ENCODE data around the gene TMEM33.

TMEM33 gene

DNA sequence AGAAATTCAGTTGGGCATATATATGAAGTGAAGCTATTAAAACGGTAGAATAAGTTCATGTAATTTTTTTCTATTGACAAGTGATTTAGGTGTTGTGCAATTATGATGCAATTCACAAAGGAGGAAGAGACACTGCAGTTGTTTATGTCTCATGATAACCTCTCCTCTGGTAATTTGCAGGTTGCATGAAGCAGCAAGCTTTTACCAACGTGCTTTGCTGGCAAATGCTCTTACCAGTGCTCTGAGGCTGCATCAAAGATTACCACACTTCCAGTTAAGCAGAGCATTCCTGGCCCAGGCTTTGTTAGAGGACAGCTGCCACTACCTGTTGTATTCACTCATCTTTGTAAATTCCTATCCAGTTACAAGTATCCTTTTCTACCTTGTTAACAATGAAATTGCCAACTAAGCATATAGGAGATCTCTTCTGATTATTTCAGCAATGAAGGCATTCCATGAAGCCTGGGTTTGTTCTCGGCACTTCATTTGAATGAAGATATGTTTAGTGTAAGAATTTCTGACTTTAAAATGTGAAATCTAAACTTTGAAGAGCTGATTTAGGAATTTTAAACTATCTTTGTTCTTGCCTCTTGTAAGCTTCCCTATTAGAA lies 3.9 kb downstream of the TMEM33 start:
- DNase-seq (ENCODE audit: low read depth in 2 of 2) = no peak

DNA sequence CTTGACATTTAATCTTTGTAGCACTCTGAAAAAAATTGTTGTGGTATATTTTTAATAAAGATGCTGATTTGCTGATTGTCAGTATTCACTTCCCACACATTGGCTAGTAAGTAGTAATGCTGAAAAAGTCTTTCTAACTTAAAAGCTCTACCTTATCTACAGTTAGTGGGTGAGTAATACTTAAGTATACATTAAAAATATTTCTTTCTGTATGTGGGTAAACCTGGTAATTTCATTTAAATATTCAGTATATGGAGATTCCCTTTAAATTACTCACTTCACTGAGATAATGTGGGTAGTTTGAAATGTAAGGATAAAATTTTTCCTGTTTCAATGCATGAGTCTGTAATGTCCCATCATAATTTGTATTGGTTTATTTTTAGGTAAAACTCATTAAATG lies 5.6 kb downstream of the TMEM33 start:
- DNase-seq (ENCODE audit: low read depth in 2 of 2) = no peak

DNA sequence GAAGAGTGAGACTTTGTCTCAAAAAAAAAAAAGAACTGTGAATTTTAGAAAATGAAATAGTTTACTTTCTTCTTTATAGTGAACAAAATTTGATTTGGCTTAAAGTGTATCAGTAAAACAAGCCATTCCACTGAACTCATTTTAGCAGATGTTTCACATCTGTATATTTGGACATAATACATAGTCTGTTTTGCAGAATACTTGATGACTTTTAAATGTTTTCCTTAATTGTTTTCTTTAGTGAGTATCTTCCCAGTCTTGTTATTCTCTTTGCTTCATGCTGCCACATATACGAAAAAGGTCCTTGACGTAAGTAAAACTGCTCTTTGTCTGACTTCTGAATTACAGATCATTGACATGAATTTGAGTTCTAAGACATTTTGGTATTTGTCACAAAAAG lies 8.3 kb downstream of the TMEM33 start:
- DNase-seq (ENCODE audit: low read depth in 2 of 2) = no peak

DNA sequence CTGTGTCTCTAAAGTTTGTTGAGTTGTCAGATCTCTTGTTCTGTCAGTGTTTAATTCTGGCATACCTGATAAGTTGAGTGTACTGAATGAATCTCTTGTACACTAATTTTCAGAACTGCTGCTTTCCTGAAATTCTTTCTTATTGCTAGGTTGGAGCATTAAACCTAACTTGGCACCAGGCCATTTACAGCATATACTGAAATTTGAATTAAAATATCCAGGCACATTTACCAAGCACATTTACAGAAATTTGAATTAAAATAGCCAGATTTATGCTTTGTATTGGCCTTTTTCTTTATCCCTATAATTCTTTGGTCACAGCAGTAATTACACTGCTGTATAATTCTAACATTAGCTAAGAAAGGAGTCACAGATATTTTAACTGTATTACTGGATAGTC lies 8.9 kb downstream of the TMEM33 start:
- DNase-seq (ENCODE audit: low read depth in 2 of 2) = no peak

DNA sequence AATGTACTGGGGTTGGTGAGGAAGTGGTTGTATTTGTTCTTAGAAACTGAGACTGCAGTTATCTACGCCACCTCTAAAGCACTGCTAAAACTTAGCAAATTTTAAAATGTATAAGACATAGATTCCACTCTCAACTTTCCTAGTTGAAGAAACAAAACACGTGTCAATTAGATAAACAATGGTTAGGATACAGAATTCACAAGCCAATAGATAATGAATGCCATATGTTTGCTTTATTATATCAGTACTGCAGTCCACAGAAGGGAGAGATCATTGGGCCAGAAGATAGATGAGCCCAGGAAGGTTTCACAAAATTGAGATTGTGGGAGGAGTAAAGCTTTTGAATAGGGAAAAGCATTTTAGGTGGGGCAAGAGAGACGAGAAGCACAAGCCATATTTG lies 14.3 kb downstream of the TMEM33 start:
- DNase-seq (ENCODE audit: low read depth in 2 of 2) = no peak

DNA sequence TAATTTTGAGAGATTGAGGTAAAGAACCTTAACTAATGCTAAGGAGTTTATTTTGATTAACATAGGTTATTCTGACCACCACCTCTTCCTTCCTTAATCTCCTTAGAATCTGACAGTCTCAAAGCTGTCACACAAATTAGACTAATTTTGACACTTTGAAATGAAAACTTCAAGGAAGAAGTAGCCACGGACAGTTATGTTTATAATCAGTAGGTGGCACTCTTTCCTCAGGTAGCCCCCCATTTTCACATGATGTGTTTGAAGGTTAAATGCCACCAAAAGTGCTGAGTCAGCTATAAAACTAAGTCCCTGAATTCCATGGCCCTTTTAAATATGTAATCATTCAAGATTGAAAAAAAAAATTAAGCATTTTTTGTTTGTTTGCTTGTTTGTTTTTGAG lies 22.4 kb downstream of the TMEM33 start:
- no peak for DNase-seq (ENCODE audit: low read depth in 2 of 2)

DNA sequence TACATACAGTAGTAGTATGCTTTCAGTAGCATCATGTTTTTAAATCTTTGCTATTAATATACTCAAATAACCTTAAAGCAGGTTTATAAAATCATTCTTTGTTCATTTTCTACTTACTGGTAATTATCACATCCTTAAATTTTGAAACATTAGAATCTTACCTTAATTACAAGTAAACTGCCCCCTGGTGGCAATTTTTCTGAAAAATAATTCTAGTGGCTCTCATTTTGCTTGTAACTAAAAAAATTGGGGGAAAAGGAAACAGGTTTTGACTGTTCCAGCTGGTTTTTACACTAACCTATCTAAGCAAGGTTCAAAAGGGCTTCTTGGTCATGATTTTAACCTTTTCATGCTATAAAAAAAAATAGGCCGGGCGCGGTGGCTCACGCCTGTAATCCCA lies 27.9 kb downstream of the TMEM33 start:
- DNase-seq (ENCODE audit: low read depth in 2 of 2) = no peak

DNA sequence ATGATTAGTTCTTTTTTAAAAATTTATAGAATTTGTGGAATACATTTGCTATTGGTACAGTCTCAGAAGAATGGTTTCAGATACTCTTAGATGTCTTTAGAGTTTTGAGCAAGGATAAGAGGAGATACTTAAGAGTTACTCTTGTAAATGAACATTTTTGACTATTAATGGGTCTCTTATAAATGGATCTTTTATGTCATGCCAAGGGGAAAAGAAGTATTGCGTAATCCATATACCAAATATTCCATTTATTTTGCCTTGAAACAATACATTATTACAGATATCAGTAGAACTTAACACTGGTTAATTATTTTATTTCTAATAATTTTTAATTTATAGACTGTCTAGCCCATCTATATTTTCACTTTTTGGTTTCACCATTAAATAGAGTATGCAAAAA lies 29.2 kb downstream of the TMEM33 start:
- no peak for DNase-seq (ENCODE audit: low read depth in 2 of 2)

DNA sequence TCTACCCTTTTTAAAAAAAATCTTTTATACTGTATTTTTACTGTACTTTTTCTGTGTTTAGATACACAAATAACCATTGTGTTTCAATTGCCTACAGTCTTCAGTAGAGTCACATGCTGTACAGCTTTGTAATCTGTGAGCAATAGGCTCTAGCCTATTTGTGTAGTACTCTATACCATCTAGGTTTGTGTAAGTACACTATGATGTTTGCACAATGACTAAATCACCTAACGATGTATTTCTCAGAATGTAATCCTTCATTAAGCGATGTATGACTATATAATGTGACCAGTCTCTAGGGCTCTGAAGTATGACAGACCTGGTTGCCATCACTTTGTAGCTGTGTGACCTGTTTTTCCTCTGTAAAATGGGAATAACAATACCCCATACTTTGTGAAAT lies 32.2 kb downstream of the TMEM33 start:
- no peak for DNase-seq (ENCODE audit: low read depth in 2 of 2)

DNA sequence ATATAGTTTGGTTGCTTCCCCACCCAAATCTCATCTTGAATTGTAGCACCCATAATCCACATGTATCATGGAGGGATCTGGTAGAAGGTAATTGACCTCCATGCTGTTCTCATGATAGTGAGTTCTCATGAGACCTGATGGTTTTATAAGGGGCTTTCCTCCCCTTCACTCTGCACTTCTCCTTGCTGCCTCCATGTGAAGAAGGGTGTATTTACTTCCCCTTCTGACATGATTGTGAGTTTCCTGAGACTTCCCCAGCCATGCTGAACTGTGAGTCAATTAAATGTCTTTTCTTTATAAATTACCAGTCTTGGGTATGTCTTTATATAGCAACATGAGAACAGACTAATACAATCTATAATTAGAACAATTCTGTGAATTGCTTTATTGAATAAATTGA lies 34.4 kb downstream of the TMEM33 start:
- DNase-seq (ENCODE audit: low read depth in 2 of 2) = no peak

DNA sequence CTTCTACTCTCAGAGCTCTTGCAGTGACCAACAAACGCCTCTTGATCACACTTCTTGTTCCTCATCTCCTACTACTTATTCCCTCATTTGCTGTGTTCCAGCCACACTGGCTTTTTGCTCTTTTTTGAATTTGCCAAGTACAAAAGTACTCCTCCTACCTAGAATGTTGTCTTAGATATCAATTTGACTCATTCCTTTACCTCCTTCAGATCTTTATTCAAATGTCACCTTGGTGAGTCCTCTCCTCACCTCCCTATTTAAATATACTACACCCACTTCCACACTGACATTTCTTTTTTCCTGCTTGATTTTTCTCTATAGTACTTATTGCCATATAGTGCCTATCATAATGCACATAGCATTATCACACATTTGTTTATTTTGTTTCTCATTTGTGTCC lies 40.1 kb downstream of the TMEM33 start:
- no peak for DNase-seq (ENCODE audit: low read depth in 2 of 2)

DNA sequence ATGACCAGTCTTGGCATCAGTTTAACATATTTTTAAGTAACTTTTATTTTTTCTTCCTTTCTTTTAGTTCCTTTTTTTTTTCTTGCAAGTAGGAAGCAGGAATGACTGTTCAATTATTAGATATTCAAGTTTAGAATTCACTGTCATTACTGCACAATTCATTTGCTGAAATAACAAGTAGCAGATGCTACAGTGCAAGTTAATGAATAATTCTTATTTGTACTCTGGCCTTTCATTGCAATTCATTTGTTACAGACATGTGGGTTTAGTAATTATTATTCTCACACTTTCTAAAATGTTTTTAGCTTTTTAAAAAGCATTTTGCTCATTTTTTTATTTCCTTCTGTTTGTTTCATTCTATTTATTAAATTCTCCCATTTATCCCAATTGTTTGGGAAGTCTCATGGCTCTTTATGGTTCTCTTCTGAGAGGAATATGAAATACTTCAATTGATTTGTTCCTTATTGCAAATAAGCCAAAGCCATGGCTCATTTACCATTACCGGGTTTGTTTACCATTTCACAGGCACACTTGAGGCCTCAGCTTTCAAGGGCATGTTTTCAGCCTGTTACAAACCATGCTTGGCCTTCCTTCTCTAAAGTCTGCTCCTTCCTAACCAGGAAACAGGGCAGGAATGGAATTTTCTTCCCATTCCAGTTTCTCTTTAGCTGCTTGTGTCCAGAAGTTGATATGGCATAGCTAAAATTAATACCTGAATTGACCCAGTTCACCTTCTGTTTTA lies 41.7 kb downstream of the TMEM33 start:
- no peak for DNase-seq (ENCODE audit: low read depth in 2 of 2)

DNA sequence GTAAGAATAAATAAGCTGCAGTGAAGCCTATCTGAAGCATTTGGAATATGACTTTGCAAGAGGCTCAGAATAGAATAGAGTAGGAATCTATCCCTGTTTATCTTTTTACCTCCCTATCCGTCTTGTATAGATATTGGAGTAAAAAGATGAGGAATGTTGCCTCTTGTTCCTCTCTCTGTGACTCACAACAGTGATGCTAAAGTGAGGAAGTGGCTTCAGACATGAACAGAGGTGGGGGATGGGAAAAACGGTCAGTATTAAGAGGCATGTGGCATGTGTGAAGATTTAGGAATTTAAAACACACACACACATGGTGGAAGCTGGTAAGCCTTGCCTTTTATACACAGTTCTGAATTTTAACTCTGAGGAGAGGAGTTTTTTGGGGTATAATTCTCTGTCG lies 42.5 kb downstream of the TMEM33 start:
- DNase-seq (ENCODE audit: low read depth in 2 of 2) = no peak

DNA sequence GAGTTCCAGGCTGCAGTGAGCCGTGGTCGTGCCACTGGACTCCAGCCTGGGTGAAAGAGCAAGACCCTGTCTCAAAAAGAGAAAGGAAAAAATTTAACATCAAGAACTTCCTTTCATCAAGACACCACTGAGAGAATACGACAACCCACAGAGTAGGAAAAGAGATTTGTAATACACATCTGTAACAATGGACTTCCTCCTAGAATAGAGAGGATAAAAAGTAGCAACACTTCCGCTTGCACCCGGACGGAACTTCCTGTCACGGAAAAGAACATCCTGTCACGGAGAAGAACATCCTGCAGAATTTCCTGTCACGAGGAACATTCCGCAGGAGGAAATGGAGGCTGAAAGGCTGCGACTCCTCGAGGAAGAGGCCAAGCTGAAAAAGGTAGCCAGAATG lies 46.2 kb downstream of the TMEM33 start, which contains the start of gene DCAF4L1:
Gene DCAF4L1, plus strand, starts transcription at position 301 of the 400 bp plus-strand sequence. Its CDS starts 37 bp downstream, at position 338.
- no peak for DNase-seq (ENCODE audit: low read depth in 2 of 2)

DNA sequence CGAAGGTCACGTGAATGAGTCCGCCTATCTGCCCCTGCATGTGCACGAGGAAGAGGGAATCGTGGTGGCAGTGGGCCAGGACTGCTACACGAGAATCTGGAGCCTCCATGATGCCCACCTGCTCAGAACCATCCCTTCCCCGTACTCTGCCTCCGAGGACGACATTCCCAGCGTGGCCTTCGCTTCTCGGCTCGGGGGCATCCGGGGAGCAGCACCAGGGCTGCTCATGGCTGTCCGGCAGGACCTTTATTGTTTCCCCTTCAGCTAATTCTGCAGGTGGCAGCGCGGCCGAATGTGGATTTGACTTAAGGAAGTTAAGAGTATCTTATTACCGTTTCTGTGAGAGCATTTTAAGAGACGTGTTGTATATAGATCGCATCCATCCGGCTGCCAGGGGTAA lies 47.5 kb downstream of the TMEM33 start:
- no peak for DNase-seq (ENCODE audit: low read depth in 2 of 2)

DNA sequence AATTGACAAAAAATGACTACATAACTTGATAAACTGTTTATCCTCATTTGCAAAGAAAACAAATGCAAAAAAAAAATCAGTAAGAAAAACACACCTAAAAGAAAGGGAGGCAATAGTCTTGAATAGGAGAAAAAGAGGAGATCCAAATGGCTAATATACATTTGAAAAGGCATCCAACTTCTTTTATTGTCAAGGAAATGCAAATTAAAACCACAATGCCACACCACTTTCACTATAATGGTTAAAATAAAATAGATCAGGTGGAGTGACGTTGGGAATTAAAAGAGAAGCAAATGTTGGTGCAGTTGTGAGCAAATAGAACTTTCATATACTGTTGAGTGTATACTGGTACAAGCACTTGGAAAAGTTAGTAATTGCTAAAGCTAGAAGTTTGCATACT lies 49.9 kb downstream of the TMEM33 start:
- DNase-seq (ENCODE audit: low read depth in 2 of 2) = no peak

DNA sequence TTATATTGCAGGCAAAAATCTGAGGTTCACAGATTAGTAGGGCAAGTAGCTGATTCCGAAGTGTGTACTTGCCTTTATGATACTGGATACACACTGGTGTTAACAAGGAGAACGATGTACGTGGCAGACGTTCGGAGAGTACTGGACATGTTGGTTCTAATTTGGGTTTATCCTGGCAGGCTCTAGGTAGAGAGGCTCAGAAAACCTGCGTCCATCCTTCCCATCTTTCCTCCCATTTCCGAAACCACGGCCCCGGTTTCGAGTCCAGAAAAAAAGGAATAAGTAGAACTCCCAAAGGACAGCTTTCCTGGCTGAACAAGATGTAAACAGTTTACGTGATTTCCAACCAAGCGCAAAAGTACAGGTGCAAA lies 54.8 kb downstream of the TMEM33 start:
- DNase-seq (ENCODE audit: low read depth in 2 of 2) = no peak

DNA sequence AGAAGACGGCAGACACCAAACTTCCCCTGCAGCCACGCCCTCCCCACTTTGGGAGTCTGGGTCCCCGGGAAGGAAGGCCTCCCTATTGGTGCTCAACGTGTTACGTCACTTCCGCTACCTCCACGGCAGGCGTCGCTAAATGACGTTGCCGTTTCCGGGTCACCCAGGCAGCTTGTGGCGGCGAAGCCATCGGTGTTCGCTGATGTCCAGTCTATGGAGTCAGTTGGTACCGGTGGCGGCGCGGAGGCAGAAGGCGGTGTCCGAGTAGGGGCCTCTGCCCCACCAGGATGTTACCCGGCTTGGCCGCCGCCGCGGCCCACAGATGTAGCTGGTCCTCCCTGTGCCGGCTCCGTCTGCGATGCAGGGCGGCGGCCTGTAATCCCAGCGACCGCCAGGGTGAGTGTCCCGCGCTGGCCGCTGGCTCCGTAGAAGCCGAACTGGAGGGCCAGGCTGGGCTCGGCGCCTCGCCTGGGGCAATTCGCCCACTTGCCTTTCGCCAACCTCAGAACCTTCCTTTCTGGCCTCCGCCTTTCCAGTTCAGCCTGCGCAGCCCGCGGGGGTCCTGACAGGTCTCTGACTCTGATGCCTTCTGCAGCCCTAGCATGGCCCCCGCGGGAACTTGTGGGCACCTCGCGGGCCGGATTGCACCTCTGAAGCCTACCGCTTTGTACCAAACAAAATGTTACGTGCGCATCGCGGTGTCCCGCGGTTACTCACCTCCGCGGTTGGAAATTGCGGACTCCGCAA lies 55.3 kb downstream of the TMEM33 start, which contains the start of gene SLC30A9:
Gene SLC30A9, plus strand, starts transcription at position 166 of the 747 bp plus-strand sequence. Its CDS starts 122 bp downstream, at position 288.
- peak; percentile 83 to 85 for DNase-seq (ENCODE audit: low read depth in 2 of 2)

DNA sequence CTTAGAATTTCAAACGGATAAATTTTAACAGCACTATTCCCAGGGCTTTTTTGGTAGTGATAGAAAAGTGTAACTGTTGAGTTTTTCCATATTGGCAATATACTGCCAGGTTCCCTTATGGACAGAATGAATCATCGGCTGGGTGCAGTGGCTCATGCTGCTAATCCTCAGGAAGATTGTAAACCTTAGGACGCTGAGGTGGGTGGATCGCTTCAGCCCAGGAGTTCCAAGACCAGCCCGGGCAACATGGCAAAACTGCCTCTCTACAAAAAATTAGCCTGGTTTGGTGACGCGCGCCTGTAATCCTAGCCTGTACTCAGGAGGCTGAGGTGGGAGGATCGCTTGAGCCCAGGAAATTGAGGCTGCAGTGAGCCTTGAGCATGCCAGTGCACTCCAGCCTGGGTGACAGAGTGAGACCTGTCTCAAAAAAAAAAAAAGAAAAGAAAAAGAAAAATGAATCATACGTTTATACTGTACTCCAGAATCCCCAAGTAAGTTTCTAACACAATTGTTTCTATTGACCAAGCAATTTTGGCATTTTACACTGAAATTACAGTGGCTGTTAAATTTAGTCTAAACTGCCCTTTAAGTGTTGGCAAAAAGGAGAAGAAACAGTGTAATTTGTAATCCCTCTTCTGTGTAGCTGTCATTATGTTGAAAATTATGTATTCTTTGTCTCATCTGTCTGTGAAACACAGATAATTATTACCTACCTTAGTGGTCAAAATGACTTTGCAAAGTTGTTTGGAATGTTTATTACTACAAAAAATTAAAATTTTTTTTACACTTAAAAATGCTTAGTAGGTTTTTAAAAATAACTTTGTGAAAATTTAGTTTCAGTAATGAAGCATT lies 56.9 kb downstream of the TMEM33 start:
- no peak for DNase-seq (ENCODE audit: low read depth in 2 of 2)

DNA sequence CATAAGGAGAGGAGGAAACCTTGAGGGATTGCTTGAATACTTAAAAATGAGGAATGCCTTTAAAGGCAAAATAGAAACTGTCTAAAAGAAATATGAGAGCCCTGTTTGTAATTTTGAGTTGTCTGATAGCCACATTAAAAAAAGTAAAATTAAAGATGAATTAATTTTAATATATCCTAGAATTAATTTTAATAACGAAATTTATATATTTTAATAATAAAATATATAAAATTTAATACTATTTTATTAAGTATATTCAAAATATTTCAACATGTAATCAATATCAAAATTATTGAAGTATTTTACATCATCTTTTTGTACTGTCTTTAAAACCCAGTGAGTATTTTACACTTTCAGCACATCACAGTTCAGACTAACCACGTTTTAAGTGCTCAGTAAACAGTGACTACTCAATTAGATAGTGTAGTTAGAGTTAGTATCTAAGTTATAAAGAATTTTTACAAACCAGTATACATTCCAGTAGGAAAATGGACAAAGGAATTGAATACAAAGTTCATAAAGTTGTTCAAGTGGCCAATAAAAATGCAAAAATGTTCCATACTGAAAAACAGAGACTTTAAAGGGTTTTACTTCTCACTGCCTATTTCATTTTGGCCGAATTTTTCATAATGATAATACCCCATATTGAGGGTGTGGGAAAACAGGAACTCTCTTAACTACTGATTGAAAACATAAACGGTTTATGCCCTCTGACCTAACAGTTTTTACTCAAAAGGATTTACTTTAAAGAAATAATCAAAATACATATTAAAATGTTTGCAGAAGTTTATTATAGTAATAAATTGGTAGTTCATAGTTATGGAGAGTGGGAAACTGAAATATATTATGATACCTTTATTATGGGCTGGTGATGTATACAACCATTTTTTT lies 58.0 kb downstream of the TMEM33 start:
- no peak for DNase-seq (ENCODE audit: low read depth in 2 of 2)

DNA sequence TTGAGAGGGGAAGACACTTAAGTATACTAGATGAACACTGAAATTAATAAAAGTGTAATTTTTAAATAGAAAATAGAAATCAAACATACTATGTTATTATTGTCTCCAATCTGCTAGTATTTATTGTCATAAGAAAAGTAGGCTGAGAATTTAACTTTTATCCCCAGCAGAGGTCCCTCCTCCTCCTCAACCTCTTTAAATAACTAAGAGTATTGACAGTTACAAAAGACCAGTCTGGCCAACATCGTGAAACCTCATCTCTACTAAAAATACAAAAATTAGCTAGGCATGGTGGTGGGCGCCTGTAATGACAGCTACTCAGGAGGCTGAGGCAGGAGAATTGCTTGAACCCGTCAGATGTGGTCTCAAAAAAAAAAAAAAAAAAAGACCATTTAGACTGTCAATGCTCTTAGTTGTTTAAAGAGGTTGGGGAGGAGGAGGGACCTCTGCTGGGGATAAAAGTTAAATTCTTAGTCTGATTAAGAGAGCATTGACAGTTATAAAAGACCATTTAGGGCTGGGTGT lies 59.3 kb downstream of the TMEM33 start:
- DNase-seq (ENCODE audit: low read depth in 2 of 2) = no peak
